ENCODE data around the gene DDIT3. TPM values are rescaled to one million over a fixed set of nuclear protein-coding genes. Genes with fewer than 3 reads are reported as not detected.

Gene DDIT3
- total RNA-seq, 2 experiments from 2014 or later = 34.4 to 37.2 TPM

DNA sequence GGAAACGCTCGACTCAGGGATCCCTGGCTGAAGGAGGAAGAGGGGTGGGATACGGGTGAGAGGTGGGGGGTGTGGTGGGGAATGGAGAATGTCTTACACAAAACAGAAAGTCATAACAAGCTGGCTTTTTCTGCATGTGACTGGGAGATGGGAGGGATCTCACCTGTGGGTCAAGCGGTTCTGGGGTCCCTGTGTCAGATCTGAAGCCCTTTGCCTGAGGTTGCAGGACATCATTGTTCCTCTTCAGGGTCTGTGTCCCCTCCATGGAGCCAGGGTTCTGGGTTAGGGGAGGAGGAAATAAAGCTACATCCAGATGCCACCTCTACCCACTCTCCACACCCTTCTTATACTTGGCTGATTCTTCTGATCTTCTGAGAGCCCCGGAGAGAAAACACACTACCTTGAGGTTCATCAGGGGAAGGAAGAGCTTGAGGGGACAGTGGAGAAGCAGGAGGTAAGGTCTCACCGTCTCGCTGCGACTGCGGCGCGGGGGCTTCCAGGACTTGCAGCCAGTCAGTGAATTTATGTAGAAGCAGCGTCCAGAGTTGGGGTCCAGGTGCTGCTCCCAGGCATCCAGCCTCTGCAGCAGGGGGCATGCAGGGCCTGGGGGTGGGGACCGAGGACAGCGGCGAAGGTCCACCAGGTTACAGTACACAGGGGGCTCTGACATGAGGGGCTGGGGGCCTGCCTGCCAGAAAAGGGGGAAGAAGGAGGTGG, 43.2 kb downstream of the DDIT3 start:
- DNase-seq = no peak
- peak; percentile 1 for ATAC-seq (ENCODE audit: low read depth)
- POLR2A ChIA-PET = interaction anchor here (0.6 to 8.0 kb wide), 12 partner anchors 8 to 789 kb away, joined by 3 to 119 read pairs (median 6); partner anchors contain the start of genes DCTN2, DDIT3, GLI1 and MARS1
- Mint-ChIP-seq H3K9me3 (no peaks in the 10 kb centered on the region), H3K36me3 (peaks cover 35% of the 10 kb centered on the region), H3K27me3 (no peaks in the 10 kb centered on the region), H3K4me1 (peaks cover 57% of the 10 kb centered on the region), H3K27ac (peak overlapping the region; percentile 99), H3K4me3 (peak overlapping the region; percentile 96)

DNA sequence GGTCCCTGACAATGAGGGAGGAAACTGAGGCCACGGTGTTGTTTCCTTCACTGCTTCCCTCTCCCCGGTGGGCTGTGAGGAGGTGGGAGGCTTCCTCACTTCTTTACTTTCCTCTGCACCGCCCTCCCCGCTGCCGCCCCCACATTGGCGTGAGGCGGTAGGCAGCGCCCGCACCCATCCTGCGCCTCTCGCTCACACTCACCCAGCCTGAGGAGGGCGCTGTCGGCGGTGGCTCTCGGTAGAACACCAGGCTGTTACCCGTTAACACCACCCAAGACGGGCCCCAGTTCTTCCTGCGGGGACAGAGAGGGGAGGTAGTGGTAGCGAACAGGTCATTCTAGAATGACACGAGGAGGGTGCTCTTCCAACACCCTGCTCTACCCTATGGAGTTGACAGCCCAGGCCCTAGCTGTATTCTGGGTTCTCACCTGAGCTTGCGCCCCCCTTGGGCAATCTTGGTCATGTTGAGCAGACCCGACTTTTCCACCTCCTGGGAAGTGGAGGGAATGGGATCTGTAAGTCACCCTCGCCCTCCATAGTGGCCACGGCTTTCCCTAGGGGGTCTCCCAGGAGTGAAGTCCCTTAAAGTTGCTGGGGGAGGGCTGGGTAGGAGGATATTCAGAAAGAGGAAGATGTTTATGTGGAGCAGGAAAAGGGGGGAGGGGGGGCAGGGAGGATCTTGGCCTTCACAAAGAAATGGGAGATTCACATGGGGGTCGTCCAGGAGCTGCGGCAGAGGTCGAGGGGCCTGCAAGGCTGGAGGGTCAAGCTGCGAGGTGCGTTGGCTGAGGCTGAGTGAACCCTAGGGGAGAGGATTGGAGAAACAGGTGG, 43.9 kb downstream of the DDIT3 start:
- H3K36me3 Mint-ChIP-seq = peaks cover 40% of the 10 kb centered on the region
- ATAC-seq (ENCODE audit: low read depth) (peak; percentile 39), DNase-seq (peak; percentile 85)
- H3K4me1 Mint-ChIP-seq = peaks cover 54% of the 10 kb centered on the region
- H3K9me3 Mint-ChIP-seq = no peaks in the 10 kb centered on the region
- no peaks in the 10 kb centered on the region for H3K27me3 Mint-ChIP-seq
- peak overlapping the region; percentile 99 for H3K27ac Mint-ChIP-seq
- POLR2A ChIA-PET = interaction anchor here (1.2 to 8.0 kb wide), 9 partner anchors 12 to 70 kb away, joined by 3 to 119 read pairs (median 11); partner anchors contain the start of genes DCTN2, DDIT3, GLI1 and MARS1
- H3K4me3 Mint-ChIP-seq = peak overlapping the region; percentile 96

DNA sequence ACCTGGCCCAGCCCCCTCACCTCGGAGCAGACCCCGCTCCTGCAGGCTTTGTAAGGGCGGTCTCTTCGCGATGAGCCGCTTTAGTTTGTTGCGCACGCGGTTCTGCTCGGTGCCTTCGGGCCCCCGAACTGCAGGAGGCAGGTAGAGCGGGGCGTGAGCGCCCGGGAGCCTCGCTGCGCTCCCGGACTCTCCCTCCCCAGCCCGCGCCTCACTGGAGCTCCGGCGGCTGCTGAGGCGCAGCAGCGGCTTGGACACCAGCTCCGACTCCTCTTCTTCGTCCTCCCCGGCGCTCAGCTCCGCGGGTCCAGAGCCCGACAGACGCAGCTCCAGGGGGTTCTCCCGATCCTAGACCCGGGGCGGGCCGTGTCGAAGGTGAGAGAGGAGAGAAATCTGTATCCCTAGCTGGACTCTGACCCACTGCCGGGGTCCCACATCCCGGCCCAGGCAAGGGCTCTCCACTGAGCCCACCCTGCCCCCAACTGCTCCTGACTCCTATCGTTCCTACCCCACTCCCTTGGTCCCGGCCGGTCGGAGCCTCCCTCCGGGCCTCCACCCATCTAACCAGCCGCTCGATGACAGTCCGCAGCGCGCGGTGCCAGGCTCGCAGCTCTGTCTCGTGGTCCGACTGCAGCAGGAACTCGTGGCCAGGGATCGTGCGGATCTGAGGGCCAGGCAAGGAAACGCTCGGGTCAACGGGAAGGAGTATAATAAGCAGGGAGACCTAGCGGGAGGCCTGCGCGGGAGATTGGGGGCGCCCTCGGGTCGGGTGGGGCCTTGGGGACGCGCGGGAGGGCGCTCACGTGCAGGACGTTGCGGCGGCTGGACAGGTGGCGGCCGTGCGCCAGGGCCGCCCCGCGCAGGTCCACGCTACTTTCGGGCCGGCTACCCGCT, 44.8 kb downstream of the DDIT3 start:
- DNase-seq (no peak), ATAC-seq (ENCODE audit: low read depth) (no peak)
- POLR2A ChIA-PET = interaction anchor here (1.8 to 8.0 kb wide), 5 partner anchors 12 to 44 kb away, joined by 5 to 119 read pairs (median 16); partner anchors contain the start of genes DDIT3, GLI1 and MARS1
- H3K27ac Mint-ChIP-seq = peak overlapping the region; percentile 99
- no peaks in the 10 kb centered on the region for H3K9me3 Mint-ChIP-seq
- H3K4me3 Mint-ChIP-seq = peak overlapping the region; percentile 96
- peaks cover 43% of the 10 kb centered on the region for H3K36me3 Mint-ChIP-seq
- peaks cover 47% of the 10 kb centered on the region for H3K4me1 Mint-ChIP-seq
- no peaks in the 10 kb centered on the region for H3K27me3 Mint-ChIP-seq

DNA sequence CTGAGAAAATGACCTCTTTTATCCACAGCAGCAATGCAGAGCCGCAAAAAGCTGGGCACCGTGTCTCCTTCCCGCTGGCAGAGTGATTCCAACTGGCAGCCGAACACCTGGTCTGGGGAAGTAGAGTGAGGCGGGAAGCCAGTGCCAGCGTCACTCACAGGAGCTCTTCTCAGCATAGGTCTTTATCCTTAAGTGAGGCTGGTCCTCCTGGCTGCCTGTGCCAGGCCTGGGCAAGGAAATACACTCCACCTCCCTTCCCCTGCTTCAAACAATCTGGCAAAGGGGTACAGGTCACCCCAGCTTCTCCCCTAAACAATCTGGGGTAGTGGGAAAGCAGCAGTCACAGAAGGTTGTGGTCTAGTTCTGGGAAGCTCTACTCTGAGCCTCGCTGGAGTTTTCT, 45.5 kb downstream of the DDIT3 start:
- Mint-ChIP-seq H3K27ac (peak overlapping the region; percentile 73), H3K4me3 (peak overlapping the region; percentile 84), H3K27me3 (no peaks in the 10 kb centered on the region), H3K4me1 (peaks cover 43% of the 10 kb centered on the region), H3K36me3 (peaks cover 43% of the 10 kb centered on the region), H3K9me3 (no peaks in the 10 kb centered on the region)
- POLR2A ChIA-PET = interaction anchor here (0.8 to 8.0 kb wide), 3 partner anchors 12 to 248 kb away, joined by 3 to 119 read pairs (median 5); partner anchors contain the start of gene GLI1
- DNase-seq = no peak
- no peak for ATAC-seq (ENCODE audit: low read depth)

DNA sequence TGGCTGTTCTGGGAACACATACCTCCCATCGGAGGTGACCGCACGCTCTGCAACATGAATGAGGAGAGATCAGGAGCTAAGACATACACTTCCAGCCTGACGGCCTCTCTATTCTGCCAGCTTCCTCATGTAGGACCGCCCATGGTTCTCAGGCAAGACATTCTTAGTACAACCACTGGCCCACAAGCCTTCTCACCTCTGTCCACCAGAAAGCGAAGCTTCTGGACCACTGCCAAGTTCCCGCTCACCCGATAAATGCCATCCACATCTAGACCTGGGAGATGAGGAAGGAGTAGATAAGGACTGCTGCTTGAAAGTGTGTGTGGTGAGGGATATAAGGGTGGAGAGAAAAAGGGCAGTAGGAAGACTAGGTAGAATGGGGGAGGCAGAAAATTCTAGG, 45.9 kb downstream of the DDIT3 start:
- peaks cover 39% of the 10 kb centered on the region for H3K4me1 Mint-ChIP-seq
- H3K27ac Mint-ChIP-seq = peak overlapping the region; percentile 73
- ATAC-seq (ENCODE audit: low read depth) = no peak
- DNase-seq = no peak
- H3K4me3 Mint-ChIP-seq = peak overlapping the region; percentile 84
- POLR2A ChIA-PET = interaction anchor here (0.8 to 8.0 kb wide), 3 partner anchors 12 to 248 kb away, joined by 3 to 119 read pairs (median 5); partner anchors contain the start of gene GLI1
- H3K36me3 Mint-ChIP-seq = peaks cover 46% of the 10 kb centered on the region
- no peaks in the 10 kb centered on the region for H3K27me3 Mint-ChIP-seq
- no peaks in the 10 kb centered on the region for H3K9me3 Mint-ChIP-seq

DNA sequence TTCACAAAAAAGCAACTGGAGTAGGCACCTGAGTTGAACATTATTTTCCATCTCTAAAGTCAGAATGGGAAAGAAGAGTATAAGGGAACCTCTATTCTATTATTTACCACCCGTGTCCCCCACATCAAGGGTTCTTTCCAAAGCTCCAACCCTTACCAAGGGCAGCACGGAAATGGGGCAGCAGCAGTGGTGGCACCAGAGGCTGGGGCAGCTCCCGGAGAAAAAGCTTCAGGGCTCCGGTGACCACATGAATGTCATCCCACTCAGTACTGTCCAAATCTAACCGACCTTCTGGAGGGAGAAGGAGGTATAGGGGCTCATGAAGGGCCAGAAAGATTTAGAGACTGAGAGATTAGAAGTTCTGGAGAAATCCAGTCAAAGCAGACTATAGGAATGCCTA, 46.4 kb downstream of the DDIT3 start:
- H3K9me3 Mint-ChIP-seq = no peaks in the 10 kb centered on the region
- H3K4me3 Mint-ChIP-seq = peak overlapping the region; percentile 84
- no peak for ATAC-seq (ENCODE audit: low read depth)
- POLR2A ChIA-PET = interaction anchor here (2.1 to 8.0 kb wide), 2 partner anchors 12 to 46 kb away, joined by 5 to 119 read pairs; partner anchors contain the start of gene GLI1
- peaks cover 36% of the 10 kb centered on the region for H3K4me1 Mint-ChIP-seq
- no peaks in the 10 kb centered on the region for H3K27me3 Mint-ChIP-seq
- H3K27ac Mint-ChIP-seq = no peak overlapping the region
- H3K36me3 Mint-ChIP-seq = peaks cover 50% of the 10 kb centered on the region
- no peak for DNase-seq

DNA sequence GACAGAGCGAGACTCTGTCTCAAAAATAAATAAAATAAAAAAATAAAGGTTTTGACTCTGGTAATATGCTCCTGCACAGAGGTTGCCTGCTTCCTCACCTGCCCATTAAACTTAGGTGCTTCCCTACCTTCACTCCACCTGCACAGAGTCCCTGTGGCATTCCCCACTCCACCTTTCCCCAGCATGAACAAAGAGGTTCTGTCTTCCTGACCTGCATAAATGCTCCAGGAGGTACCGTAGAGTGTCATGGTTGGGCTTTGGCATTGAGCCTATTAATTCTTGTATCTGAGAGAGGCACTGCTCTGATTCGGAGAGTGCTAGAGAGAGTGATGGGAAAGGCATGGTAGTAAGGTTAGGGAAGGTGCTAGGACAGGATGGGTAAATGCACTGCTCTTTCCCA, 46.9 kb downstream of the DDIT3 start:
- Mint-ChIP-seq H3K4me1 (peaks cover 31% of the 10 kb centered on the region), H3K9me3 (no peaks in the 10 kb centered on the region), H3K27ac (peak overlapping the region; percentile 35), H3K27me3 (no peaks in the 10 kb centered on the region), H3K4me3 (peak overlapping the region; percentile 17), H3K36me3 (peaks cover 50% of the 10 kb centered on the region)
- POLR2A ChIA-PET = interaction anchor here (8.0 kb wide), 1 partner anchor 11 kb away, joined by 119 read pairs; the partner anchor contains the start of gene GLI1
- ATAC-seq (ENCODE audit: low read depth) = no peak
- DNase-seq = no peak

DNA sequence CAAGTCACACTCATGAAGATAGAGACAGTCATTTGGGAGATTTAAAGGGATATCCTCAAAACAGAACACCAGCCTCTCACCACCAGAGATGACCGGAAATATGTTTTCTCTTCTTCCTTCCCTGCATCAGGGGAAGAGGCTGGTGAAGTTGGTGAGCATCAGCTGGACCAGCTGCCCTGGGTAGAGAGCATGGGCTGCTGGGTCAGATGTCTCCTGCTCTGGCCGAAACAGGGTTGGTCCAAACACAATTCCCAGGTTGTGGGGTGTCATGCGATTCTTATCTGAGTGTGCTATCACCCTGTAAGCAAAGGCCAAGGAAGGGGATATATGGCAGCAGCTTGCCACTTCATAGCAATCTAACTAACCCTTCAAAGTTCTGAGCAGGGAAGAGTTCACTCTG, 47.9 kb downstream of the DDIT3 start:
- Mint-ChIP-seq H3K36me3 (peaks cover 56% of the 10 kb centered on the region), H3K27me3 (no peaks in the 10 kb centered on the region), H3K4me3 (no peak overlapping the region), H3K4me1 (peaks cover 26% of the 10 kb centered on the region), H3K9me3 (no peaks in the 10 kb centered on the region), H3K27ac (no peak overlapping the region)
- POLR2A ChIA-PET = interaction anchor here (1.5 to 1.6 kb wide), 2 partner anchors 8 to 9 kb away, joined by 4 to 5 read pairs; no protein-coding TSS in a partner anchor
- DNase-seq = no peak
- ATAC-seq (ENCODE audit: low read depth) = no peak

DNA sequence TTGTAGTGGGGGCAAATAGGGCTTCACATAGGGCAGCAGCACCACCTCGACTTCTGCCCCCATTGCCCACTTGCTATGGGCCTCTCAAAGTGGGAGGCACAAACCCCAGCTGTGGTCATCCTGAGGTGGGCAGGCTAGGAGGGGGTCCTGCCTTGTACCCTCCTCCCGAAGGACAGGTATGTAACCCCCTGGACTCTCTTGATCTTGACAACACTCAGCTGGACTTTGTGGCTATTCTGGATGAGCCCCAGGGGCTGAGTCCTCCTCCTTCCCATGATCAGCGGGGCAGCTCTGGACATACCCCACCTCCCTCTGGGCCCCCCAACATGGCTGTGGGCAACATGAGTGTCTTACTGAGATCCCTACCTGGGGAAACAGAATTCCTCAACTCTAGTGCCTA, 48.7 kb downstream of the DDIT3 start:
- H3K4me1 Mint-ChIP-seq = peaks cover 29% of the 10 kb centered on the region
- H3K4me3 Mint-ChIP-seq = no peak overlapping the region
- H3K27ac Mint-ChIP-seq = no peak overlapping the region

DNA sequence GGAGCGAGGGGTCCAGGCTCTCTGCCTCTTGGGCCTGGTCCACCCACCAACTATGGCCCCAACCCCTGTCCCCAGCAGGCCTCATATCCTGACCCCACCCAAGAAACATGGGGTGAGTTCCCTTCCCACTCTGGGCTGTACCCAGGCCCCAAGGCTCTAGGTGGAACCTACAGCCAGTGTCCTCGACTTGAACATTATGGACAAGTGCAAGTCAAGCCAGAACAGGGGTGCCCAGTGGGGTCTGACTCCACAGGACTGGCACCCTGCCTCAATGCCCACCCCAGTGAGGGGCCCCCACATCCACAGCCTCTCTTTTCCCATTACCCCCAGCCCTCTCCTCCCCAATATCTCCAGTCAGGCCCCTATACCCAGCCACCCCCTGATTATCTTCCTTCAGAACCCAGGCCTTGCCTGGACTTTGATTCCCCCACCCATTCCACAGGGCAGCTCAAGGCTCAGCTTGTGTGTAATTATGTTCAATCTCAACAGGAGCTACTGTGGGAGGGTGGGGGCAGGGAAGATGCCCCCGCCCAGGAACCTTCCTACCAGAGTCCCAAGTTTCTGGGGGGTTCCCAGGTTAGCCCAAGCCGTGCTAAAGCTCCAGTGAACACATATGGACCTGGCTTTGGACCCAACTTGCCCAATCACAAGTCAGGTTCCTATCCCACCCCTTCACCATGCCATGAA, 49.2 kb downstream of the DDIT3 start:
- POLR2A ChIA-PET = interaction anchor here (0.6 to 2.8 kb wide), 4 partner anchors 8 to 49 kb away, joined by 4 to 8 read pairs (median 4); partner anchors contain the start of gene DDIT3
- no peak overlapping the region for H3K4me3 Mint-ChIP-seq
- no peaks in the 10 kb centered on the region for H3K9me3 Mint-ChIP-seq
- H3K36me3 Mint-ChIP-seq = peaks cover 49% of the 10 kb centered on the region
- H3K27me3 Mint-ChIP-seq = no peaks in the 10 kb centered on the region
- no peak for ATAC-seq (ENCODE audit: low read depth)
- H3K27ac Mint-ChIP-seq = no peak overlapping the region
- peaks cover 27% of the 10 kb centered on the region for H3K4me1 Mint-ChIP-seq
- no peak for DNase-seq

More for the DNA sequence above, 48.7 kb downstream of the DDIT3 start:
- POLR2A ChIA-PET = interaction anchor here (1.5 to 1.6 kb wide), 2 partner anchors 9 kb away, joined by 4 to 5 read pairs; no protein-coding TSS in a partner anchor
- ATAC-seq (ENCODE audit: low read depth) (no peak), DNase-seq (no peak)
- peaks cover 55% of the 10 kb centered on the region for H3K36me3 Mint-ChIP-seq
- H3K9me3 Mint-ChIP-seq = no peaks in the 10 kb centered on the region
- no peaks in the 10 kb centered on the region for H3K27me3 Mint-ChIP-seq

DNA sequence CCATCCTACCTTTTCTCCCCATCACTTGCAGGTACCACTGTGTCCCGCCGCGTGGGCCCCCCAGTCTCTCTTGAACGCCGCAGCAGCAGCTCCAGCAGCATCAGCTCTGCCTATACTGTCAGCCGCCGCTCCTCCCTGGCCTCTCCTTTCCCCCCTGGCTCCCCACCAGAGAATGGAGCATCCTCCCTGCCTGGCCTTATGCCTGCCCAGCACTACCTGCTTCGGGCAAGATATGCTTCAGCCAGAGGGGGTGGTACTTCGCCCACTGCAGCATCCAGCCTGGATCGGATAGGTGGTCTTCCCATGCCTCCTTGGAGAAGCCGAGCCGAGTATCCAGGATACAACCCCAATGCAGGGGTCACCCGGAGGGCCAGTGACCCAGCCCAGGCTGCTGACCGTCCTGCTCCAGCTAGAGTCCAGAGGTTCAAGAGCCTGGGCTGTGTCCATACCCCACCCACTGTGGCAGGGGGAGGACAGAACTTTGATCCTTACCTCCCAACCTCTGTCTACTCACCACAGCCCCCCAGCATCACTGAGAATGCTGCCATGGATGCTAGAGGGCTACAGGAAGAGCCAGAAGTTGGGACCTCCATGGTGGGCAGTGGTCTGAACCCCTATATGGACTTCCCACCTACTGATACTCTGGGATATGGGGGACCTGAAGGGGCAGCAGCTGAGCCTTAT, 49.9 kb downstream of the DDIT3 start:
- Mint-ChIP-seq H3K9me3 (no peaks in the 10 kb centered on the region), H3K36me3 (peaks cover 48% of the 10 kb centered on the region), H3K27ac (no peak overlapping the region), H3K27me3 (no peaks in the 10 kb centered on the region), H3K4me3 (no peak overlapping the region), H3K4me1 (peaks cover 26% of the 10 kb centered on the region)
- POLR2A ChIA-PET = interaction anchor here (0.6 to 2.8 kb wide), 8 partner anchors 9 to 348 kb away, joined by 3 to 10 read pairs (median 4); partner anchors contain the start of genes ARHGAP9, AVIL and DDIT3
- ATAC-seq (ENCODE audit: low read depth) (no peak), DNase-seq (no peak)
